Astrocyte of the spinal cord (primary cell): ENCODE results near the gene AMACR.
"Not testable (repeated sequence)": the region's sequence is repeated elsewhere in the genome, so short reads cannot be mapped to it uniquely, and the experiment has no call there.

ENCODE experiments used
- DNase-seq: peaks from one replicate; pipeline ENCODE4 v3.0.0; 2011; ENCODE audit warnings: low read depth, low spot score
- H3K4me3 ChIP-seq: 2 replicates; pipeline ENCODE4 v1.5.1; 2011; ENCODE audit warnings: low read depth, mild to moderate bottlenecking, low read length, moderate library complexity
- in situ Hi-C: cut with HindIII; loops from 2 replicates; pipeline ENCODE4 v1.10.0; 2017; ENCODE audit warnings: low sequenced_read_pairs
- TF ChIP-seq, protein P1 (sequence below): IDR thresholded peaks from 2 replicates; pipeline ENCODE4 v1.5.1; 2012; ENCODE audit warnings: low read depth, mild to moderate bottlenecking, low read length, inconsistent platforms

Gene AMACR

GRCh38 chr5:34012791-34013190 is 4.9 kb upstream of the AMACR start:
- in situ Hi-C loops: no loop called here
- DNase-seq: peak; percentile 52
- H3K4me3 ChIP-seq: no peak overlapping the region
- TF ChIP-seq, protein P1, sequence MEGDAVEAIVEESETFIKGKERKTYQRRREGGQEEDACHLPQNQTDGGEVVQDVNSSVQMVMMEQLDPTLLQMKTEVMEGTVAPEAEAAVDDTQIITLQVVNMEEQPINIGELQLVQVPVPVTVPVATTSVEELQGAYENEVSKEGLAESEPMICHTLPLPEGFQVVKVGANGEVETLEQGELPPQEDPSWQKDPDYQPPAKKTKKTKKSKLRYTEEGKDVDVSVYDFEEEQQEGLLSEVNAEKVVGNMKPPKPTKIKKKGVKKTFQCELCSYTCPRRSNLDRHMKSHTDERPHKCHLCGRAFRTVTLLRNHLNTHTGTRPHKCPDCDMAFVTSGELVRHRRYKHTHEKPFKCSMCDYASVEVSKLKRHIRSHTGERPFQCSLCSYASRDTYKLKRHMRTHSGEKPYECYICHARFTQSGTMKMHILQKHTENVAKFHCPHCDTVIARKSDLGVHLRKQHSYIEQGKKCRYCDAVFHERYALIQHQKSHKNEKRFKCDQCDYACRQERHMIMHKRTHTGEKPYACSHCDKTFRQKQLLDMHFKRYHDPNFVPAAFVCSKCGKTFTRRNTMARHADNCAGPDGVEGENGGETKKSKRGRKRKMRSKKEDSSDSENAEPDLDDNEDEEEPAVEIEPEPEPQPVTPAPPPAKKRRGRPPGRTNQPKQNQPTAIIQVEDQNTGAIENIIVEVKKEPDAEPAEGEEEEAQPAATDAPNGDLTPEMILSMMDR: no peak

DNA sequence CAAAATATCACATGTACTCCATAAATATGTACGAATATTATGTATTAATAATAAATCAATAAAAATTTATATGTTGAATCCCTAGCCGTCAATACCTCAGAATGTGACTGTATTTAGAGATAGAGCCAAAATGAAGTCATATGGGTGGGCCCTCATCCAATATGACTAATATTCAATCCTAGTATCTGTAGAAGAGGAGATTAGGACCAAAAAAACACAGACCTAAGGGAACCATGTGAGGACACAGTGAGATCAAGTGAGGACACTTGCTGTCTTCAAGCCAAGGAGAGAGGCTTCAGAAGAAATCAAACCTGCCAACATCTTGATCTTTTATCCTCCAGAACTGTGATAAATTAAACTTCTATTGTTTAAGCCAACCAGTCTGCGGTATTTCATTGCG is 3.7 kb upstream of the AMACR start:
- DNase-seq: no peak
- TF ChIP-seq, protein P1: no peak
- no peak overlapping the region for H3K4me3 ChIP-seq
- in situ Hi-C loops: no loop called here

GRCh38 chr5:34010146-34010545 is 2.3 kb upstream of the AMACR start:
- in situ Hi-C loops, H3K4me3 ChIP-seq: not testable (repeated sequence)

GRCh38 chr5:34009610-34010009 is 1.8 kb upstream of the AMACR start:
- no peak overlapping the region for H3K4me3 ChIP-seq
- no peak for DNase-seq
- TF ChIP-seq, protein P1: no peak
- in situ Hi-C loops: no loop called here

More at GRCh38 chr5:34010146-34010545, 2.3 kb upstream of the AMACR start:
- not testable (repeated sequence) for DNase-seq

GRCh38 chr5:34008802-34009201 is 952 bp upstream of the AMACR start:
- TF ChIP-seq, protein P1: no peak
- no peak for DNase-seq
- in situ Hi-C loops: no loop called here
- H3K4me3 ChIP-seq: peak overlapping the region; percentile 58

- in situ Hi-C loops: no loop called here
- TF ChIP-seq, protein P1: no peak
- DNase-seq: peak; percentile 40
- H3K4me3 ChIP-seq: peak overlapping the region; percentile 58
Observed at GRCh38 chr5:34007201-34007620, 639 bp downstream of the AMACR start.

GRCh38 chr5:34005681-34006080 is 2.2 kb downstream of the AMACR start:
- in situ Hi-C loops: no loop called here
- TF ChIP-seq, protein P1: no peak

More at GRCh38 chr5:34005681-34006080, 2.2 kb downstream of the AMACR start:
- H3K4me3 ChIP-seq: no peak overlapping the region
- DNase-seq: no peak
